ENCODE measurements around the gene ARPP21.

DNA sequence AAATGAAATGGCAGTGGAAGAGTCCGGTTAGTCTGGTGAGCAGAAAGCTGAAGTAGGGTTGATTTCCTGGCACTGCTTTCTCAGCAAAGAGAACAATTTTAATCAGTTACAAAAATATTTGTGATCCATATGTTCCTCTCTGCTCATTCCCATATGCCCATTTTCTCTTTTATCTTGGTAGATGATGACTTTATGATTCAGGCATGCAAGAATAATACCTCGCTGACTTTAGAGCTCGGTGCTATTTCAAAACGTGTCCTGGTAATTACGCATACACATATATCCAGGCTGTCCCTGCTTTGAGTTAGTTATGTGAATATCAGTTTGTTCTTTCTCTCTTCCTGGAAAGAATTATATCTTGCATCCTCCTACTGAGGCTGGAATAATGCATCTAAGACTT, 38.5 kb downstream of the ARPP21 start:
- TF ChIP-seq, protein P1, sequence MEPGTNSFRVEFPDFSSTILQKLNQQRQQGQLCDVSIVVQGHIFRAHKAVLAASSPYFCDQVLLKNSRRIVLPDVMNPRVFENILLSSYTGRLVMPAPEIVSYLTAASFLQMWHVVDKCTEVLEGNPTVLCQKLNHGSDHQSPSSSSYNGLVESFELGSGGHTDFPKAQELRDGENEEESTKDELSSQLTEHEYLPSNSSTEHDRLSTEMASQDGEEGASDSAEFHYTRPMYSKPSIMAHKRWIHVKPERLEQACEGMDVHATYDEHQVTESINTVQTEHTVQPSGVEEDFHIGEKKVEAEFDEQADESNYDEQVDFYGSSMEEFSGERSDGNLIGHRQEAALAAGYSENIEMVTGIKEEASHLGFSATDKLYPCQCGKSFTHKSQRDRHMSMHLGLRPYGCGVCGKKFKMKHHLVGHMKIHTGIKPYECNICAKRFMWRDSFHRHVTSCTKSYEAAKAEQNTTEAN (CRISPR knock-in tag; IDR thresholded peaks at IDR 0.05): no peak
- TF ChIP-seq, protein P2, sequence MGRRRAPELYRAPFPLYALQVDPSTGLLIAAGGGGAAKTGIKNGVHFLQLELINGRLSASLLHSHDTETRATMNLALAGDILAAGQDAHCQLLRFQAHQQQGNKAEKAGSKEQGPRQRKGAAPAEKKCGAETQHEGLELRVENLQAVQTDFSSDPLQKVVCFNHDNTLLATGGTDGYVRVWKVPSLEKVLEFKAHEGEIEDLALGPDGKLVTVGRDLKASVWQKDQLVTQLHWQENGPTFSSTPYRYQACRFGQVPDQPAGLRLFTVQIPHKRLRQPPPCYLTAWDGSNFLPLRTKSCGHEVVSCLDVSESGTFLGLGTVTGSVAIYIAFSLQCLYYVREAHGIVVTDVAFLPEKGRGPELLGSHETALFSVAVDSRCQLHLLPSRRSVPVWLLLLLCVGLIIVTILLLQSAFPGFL (CRISPR knock-in tag; IDR thresholded peaks at IDR 0.05; ENCODE audit: borderline replicate concordance): no peak
- TF ChIP-seq GRHL2 (CRISPR knock-in tag; IDR thresholded peaks at IDR 0.05; ENCODE audit: insufficient replicate concordance, severe bottlenecking) (no peak), CREB1 (CRISPR knock-in tag; IDR thresholded peaks at IDR 0.05) (no peak), ESRRA (CRISPR knock-in tag; IDR thresholded peaks at IDR 0.05; ENCODE audit: borderline replicate concordance) (no peak)
- TF ChIP-seq, protein P3, sequence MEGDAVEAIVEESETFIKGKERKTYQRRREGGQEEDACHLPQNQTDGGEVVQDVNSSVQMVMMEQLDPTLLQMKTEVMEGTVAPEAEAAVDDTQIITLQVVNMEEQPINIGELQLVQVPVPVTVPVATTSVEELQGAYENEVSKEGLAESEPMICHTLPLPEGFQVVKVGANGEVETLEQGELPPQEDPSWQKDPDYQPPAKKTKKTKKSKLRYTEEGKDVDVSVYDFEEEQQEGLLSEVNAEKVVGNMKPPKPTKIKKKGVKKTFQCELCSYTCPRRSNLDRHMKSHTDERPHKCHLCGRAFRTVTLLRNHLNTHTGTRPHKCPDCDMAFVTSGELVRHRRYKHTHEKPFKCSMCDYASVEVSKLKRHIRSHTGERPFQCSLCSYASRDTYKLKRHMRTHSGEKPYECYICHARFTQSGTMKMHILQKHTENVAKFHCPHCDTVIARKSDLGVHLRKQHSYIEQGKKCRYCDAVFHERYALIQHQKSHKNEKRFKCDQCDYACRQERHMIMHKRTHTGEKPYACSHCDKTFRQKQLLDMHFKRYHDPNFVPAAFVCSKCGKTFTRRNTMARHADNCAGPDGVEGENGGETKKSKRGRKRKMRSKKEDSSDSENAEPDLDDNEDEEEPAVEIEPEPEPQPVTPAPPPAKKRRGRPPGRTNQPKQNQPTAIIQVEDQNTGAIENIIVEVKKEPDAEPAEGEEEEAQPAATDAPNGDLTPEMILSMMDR (IDR thresholded peaks at IDR 0.05): no peak

Data from WTC11 (cell line).